GM23338 (cell line): ENCODE results near the gene MBOAT7. TPM values are rescaled to one million over a fixed set of nuclear protein-coding genes. Genes with fewer than 3 reads are reported as not detected.
"Not testable (repeated sequence)": the region's sequence is repeated elsewhere in the genome, so short reads cannot be mapped to it uniquely, and the experiment has no call there.

ENCODE experiments used
- ATAC-seq: fragments of 200-7000 bp; cut with Tn5 transposase; 3 replicates; pipeline ENCODE4 v1.9.1; 2020
- DNase-seq: peaks from one replicate; pipeline ENCODE4 v3.0.0-alpha.2; 2015; ENCODE audit warnings: low spot score
- H2AFZ ChIP-seq: fragments of 200-600 bp; sonication (generic); 2 replicates; pipeline ENCODE4 v1.8.0; 2016; ENCODE audit warnings: antibody characterized with exemption, mild to moderate bottlenecking, moderate library complexity
- H3F3A ChIP-seq: fragments of 200-600 bp; sonication (generic); replicated peaks from 2 replicates; pipeline ENCODE4 v1.8.0; 2017; ENCODE audit warnings: antibody characterized with exemption, mixed run types, low read depth
- H3K27ac ChIP-seq: fragments of 200-600 bp; sonication (generic); 2 replicates; pipeline ENCODE4 v1.6.1; 2016; ENCODE audit warnings: low read depth
- H3K27me3 ChIP-seq: fragments of 200-600 bp; sonication (generic); 2 replicates; pipeline ENCODE4 v1.8.0; 2016; ENCODE audit warnings: mild to moderate bottlenecking, mixed run types, moderate library complexity; ENCODE audit not compliant: insufficient read depth
- H3K36me3 ChIP-seq: fragments of 200-600 bp; sonication (generic); 2 replicates; pipeline ENCODE4 v1.8.0; 2016; ENCODE audit warnings: mild to moderate bottlenecking; ENCODE audit not compliant: insufficient read depth
- H3K4me1 ChIP-seq: fragments of 200-600 bp; sonication (generic); 2 replicates; pipeline ENCODE4 v1.8.0; 2016; ENCODE audit warnings: mild to moderate bottlenecking, moderate library complexity; ENCODE audit not compliant: insufficient read depth
- H3K4me2 ChIP-seq: fragments of 200-600 bp; sonication (generic); 2 replicates; pipeline ENCODE4 v1.7.1; 2017; ENCODE audit warnings: mixed run types
- H3K4me3 ChIP-seq: fragments of 200-600 bp; sonication (generic); 2 replicates; pipeline ENCODE4 v1.6.1; 2016; ENCODE audit warnings: mixed run types
- H3K79me2 ChIP-seq: fragments of 200-600 bp; sonication (generic); replicated peaks from 2 replicates; pipeline ENCODE4 v1.8.0; 2017; ENCODE audit warnings: mild to moderate bottlenecking; ENCODE audit not compliant: insufficient read depth
- H3K9me2 ChIP-seq: fragments of 200-600 bp; sonication (generic); 2 replicates; pipeline ENCODE4 v1.8.0; 2017; ENCODE audit not compliant: insufficient read depth
- H4K20me1 ChIP-seq: fragments of 200-600 bp; sonication (generic); replicated peaks from 2 replicates; pipeline ENCODE4 v1.8.0; 2017; ENCODE audit warnings: mild to moderate bottlenecking; ENCODE audit not compliant: insufficient read depth
- H3K27ac Mint-ChIP-seq: 2 replicates; pipeline ENCODE4 v1.8.0; 2020; ENCODE audit warnings: inconsistent platforms, mild to moderate bottlenecking, moderate library complexity, mixed read lengths
- H3K27me3 Mint-ChIP-seq: 3 replicates; pipeline ENCODE4 v1.8.0; 2022; ENCODE audit warnings: low read depth, mild to moderate bottlenecking, moderate library complexity, mixed read lengths, inconsistent platforms; ENCODE audit not compliant: insufficient read depth, poor library complexity
- H3K36me3 Mint-ChIP-seq: 3 replicates; pipeline ENCODE4 v1.8.0; 2021; ENCODE audit warnings: low read depth, mild to moderate bottlenecking, inconsistent platforms, moderate library complexity, mixed read lengths
- H3K4me1 Mint-ChIP-seq: 3 replicates; pipeline ENCODE4 v1.8.0; 2020; ENCODE audit warnings: mild to moderate bottlenecking, inconsistent platforms, mixed read lengths
- H3K4me3 Mint-ChIP-seq: 3 replicates; pipeline ENCODE4 v1.8.0; 2021; ENCODE audit warnings: moderate library complexity, mild to moderate bottlenecking, inconsistent platforms, mixed read lengths
- H3K9me3 Mint-ChIP-seq: 3 replicates; pipeline ENCODE4 v1.8.0; 2020; ENCODE audit warnings: moderate library complexity, mild to moderate bottlenecking, inconsistent platforms, mixed read lengths
- CREB1 ChIP-seq: fragments of 250-450 bp; sonication (Bioruptor Pico); IDR thresholded peaks from 2 replicates; pipeline ENCODE4 v1.5.0; 2020; ENCODE audit warnings: low read depth, mild to moderate bottlenecking, moderate library complexity
- EZH2 ChIP-seq: fragments of 200-600 bp; sonication (generic); IDR thresholded peaks from one replicate; pipeline ENCODE4 v1.8.0; 2017; ENCODE audit warnings: antibody characterized with exemption, mild to moderate bottlenecking, low read depth; ENCODE audit not compliant: unreplicated experiment
- EZH2phosphoT487 ChIP-seq: fragments of 200-600 bp; sonication (generic); IDR thresholded peaks from one replicate; pipeline ENCODE4 v1.8.1; 2018; ENCODE audit warnings: antibody characterized with exemption; ENCODE audit not compliant: unreplicated experiment
- NANOG ChIP-seq: IDR thresholded peaks from 2 replicates; pipeline ENCODE4 v1.6.1; 2016; ENCODE audit warnings: antibody characterized with exemption, borderline replicate concordance
- POLR2AphosphoS5 ChIP-seq: IDR thresholded peaks from 2 replicates; pipeline ENCODE4 v1.6.1; 2016; ENCODE audit warnings: antibody characterized with exemption, low read depth
- REST ChIP-seq: IDR thresholded peaks from one replicate; pipeline ENCODE4 v1.6.1; 2018; ENCODE audit warnings: antibody characterized with exemption; ENCODE audit not compliant: unreplicated experiment
- STAT1 ChIP-seq: IDR thresholded peaks from one replicate; pipeline ENCODE4 v1.6.1; 2016; ENCODE audit warnings: antibody characterized with exemption; ENCODE audit not compliant: unreplicated experiment
- polyA plus RNA-seq: library from polyadenylated mRNA; unstranded; fragments of >200 nt; fragmentation: Nextera tagmentation; extraction: Ambion mirVana; gene quantifications from 2 replicates; pipeline ENCODE4 v1.2.1, GENCODE V29; 2016
- total RNA-seq: library from RNA; depleted of rRNA; stranded (reverse); fragments of >200 nt; shearing (Covaris generic); gene quantifications from 2 replicates; pipeline ENCODE4 v1.2.3, GENCODE V29; 2014
- TF ChIP-seq, protein P1 (sequence below), 2 experiments: fragments of 200-600 bp in 1 of 2; sonication (generic) in 1 of 2; conservative IDR thresholded peaks; 2 replicates each; pipeline versions ENCODE4 v1.5.1 to v1.6.1; 2016 to 2017; ENCODE audit warnings: antibody characterized with exemption in 2 of 2, low read depth in 2 of 2, mild to moderate bottlenecking in 2 of 2, moderate library complexity in 1 of 2

The MBOAT7 gene
- total and polyA plus RNA-seq, 2 experiments from 2014 or later: 77.8 to 184 TPM

GRCh38 chr19:54196536-54196935, 7.2 kb upstream of the MBOAT7 start:
- DNase-seq (no peak), ATAC-seq (no peak)
- Histone ChIP-seq H2AFZ (no peak overlapping the region), H3K36me3 (peaks cover 27% of the 10 kb centered on the region), H4K20me1 (peaks cover 13% of the 10 kb centered on the region), H3K4me3 (no peak overlapping the region), H3K9me2 (no peaks in the 10 kb centered on the region), H3F3A (peaks cover 23% of the 10 kb centered on the region), H3K4me1 (peaks cover 7% of the 10 kb centered on the region; the same call in 1 of the 2 replicates), H3K27ac (no peak overlapping the region), H3K79me2 (peaks cover 33% of the 10 kb centered on the region), H3K27me3 (no peaks in the 10 kb centered on the region), H3K4me2 (no peak overlapping the region)
- peaks cover 15% of the 10 kb centered on the region for H3K27me3 Mint-ChIP-seq
- H3K4me1 Mint-ChIP-seq: peaks cover 16% of the 10 kb centered on the region
- no peak for TF ChIP-seq EZH2
- TF ChIP-seq CREB1 (CRISPR knock-in tag): no peak
- no peak for TF ChIP-seq STAT1
- TF ChIP-seq REST: no peak
- TF ChIP-seq, protein P1, sequence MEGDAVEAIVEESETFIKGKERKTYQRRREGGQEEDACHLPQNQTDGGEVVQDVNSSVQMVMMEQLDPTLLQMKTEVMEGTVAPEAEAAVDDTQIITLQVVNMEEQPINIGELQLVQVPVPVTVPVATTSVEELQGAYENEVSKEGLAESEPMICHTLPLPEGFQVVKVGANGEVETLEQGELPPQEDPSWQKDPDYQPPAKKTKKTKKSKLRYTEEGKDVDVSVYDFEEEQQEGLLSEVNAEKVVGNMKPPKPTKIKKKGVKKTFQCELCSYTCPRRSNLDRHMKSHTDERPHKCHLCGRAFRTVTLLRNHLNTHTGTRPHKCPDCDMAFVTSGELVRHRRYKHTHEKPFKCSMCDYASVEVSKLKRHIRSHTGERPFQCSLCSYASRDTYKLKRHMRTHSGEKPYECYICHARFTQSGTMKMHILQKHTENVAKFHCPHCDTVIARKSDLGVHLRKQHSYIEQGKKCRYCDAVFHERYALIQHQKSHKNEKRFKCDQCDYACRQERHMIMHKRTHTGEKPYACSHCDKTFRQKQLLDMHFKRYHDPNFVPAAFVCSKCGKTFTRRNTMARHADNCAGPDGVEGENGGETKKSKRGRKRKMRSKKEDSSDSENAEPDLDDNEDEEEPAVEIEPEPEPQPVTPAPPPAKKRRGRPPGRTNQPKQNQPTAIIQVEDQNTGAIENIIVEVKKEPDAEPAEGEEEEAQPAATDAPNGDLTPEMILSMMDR (conservative IDR thresholded peaks at IDR 0.05; ENCODE audit: low read depth in 2 of 2): no peak
- no peak for TF ChIP-seq NANOG
- TF ChIP-seq EZH2phosphoT487: no peak
- TF ChIP-seq POLR2AphosphoS5: no peak
- no peak overlapping the region for H3K27ac Mint-ChIP-seq
- H3K36me3 Mint-ChIP-seq: peaks cover 52% of the 10 kb centered on the region
- H3K4me3 Mint-ChIP-seq: no peak overlapping the region
- peaks cover 4% of the 10 kb centered on the region for H3K9me3 Mint-ChIP-seq

DNA sequence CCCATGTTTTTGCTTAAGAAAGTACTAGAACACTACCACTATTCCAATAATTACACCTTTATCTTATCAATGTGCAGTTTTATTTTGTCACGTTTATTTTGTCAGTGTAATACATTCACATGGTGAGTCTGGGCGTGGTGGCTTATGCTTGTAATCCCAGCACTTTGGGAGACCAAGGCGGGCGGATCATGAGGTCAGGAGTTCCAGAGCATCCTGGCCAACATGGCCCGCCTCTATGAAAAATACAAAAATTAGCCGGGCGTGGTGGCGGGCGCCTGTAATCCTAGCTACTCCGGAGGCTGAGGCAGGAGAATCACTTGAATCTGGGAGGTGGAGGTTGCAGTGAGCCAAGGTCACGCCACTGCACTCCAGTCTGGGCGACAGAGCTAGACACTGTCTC, 5.1 kb upstream of the MBOAT7 start:
- Histone ChIP-seq H4K20me1 (peaks cover 10% of the 10 kb centered on the region; the same call in 1 of the 2 replicates), H3K79me2 (peaks cover 22% of the 10 kb centered on the region), H3K36me3 (peaks cover 23% of the 10 kb centered on the region), H3F3A (peaks cover 22% of the 10 kb centered on the region)
- H2AFZ ChIP-seq, H3K4me1 ChIP-seq, ATAC-seq, H3K27ac ChIP-seq, DNase-seq, H3K9me2 ChIP-seq, H3K27me3 ChIP-seq, H3K27ac Mint-ChIP-seq, H3K4me3 Mint-ChIP-seq, H3K9me3 Mint-ChIP-seq, H3K4me2 ChIP-seq, H3K4me3 ChIP-seq: not testable (repeated sequence)
- H3K36me3 Mint-ChIP-seq: peaks cover 43% of the 10 kb centered on the region
- peaks cover 14% of the 10 kb centered on the region for H3K27me3 Mint-ChIP-seq
- peaks cover 17% of the 10 kb centered on the region for H3K4me1 Mint-ChIP-seq
